Natural killer cell (primary cell): ENCODE measurements around the gene ACKR3. TPM values are rescaled to one million over a fixed set of nuclear protein-coding genes. Genes with fewer than 3 reads are reported as not detected.

Experiments used
- ATAC-seq, 3 donors: fragments of 150-1000 bp in 2 of 3; fragments of 200-7000 bp in 1 of 3; cut with Tn5 transposase; 1 replicate in 1 of 3; 2 replicates in 2 of 3; pipeline ENCODE4 v1.10.0; 2021; ENCODE audit warnings: mild to moderate bottlenecking in 2 of 3, moderate library complexity in 2 of 3
- DNase-seq, 2 donors: peaks; one replicate each; pipeline versions ENCODE4 v3.0.0 to v3.0.0-alpha.2; 2013 to 2021; ENCODE audit warnings: mixed read lengths in 1 of 2
- H3K27ac ChIP-seq: one replicate; pipeline ENCODE4 v1.5.1; 2013; ENCODE audit warnings: mild to moderate bottlenecking, low read length
- H3K27me3 ChIP-seq: one replicate; pipeline ENCODE4 v1.6.1; 2013; ENCODE audit warnings: low read length; ENCODE audit not compliant: control insufficient read depth, insufficient read depth
- H3K36me3 ChIP-seq: one replicate; pipeline ENCODE4 v1.6.1; 2013; ENCODE audit warnings: low read length; ENCODE audit not compliant: control insufficient read depth, insufficient read depth
- H3K4me1 ChIP-seq: one replicate; pipeline ENCODE4 v1.6.1; 2013; ENCODE audit warnings: low read length; ENCODE audit not compliant: control insufficient read depth, insufficient read depth
- H3K4me3 ChIP-seq: one replicate; pipeline ENCODE4 v1.5.1; 2013; ENCODE audit warnings: low read length
- H3K9me3 ChIP-seq: one replicate; pipeline ENCODE4 v1.6.1; 2013; ENCODE audit warnings: low read length; ENCODE audit not compliant: control insufficient read depth, insufficient read depth
- H3K27ac Mint-ChIP-seq, 2 donors: one replicate each; pipeline ENCODE4 v1.8.0; 2022; ENCODE audit warnings: mild to moderate bottlenecking in 2 of 2, mixed read lengths in 2 of 2, moderate library complexity in 1 of 2
- H3K27me3 Mint-ChIP-seq, 2 donors: one replicate each; pipeline ENCODE4 v1.8.0; 2022; ENCODE audit warnings: low read depth in 2 of 2, mixed read lengths in 2 of 2
- H3K36me3 Mint-ChIP-seq: one replicate; pipeline ENCODE4 v1.8.0; 2022; ENCODE audit warnings: mixed read lengths
- H3K4me1 Mint-ChIP-seq, 2 donors: one replicate each; pipeline ENCODE4 v1.8.0; 2022; ENCODE audit warnings: mixed read lengths in 2 of 2
- H3K4me3 Mint-ChIP-seq: one replicate; pipeline ENCODE4 v1.8.0; 2022; ENCODE audit warnings: mild to moderate bottlenecking, moderate library complexity, mixed read lengths
- H3K9me3 Mint-ChIP-seq, 2 donors: one replicate each; pipeline ENCODE4 v1.8.0; 2022; ENCODE audit warnings: mixed read lengths in 2 of 2
- WGBS: methylation state at CpG from one replicate; pipeline ENCODE4 v1.1.7; 2013; ENCODE audit warnings: missing lambda C conversion rate; ENCODE audit not compliant: insufficient coverage; 5-methylcytosine and 5-hydroxymethylcytosine counted together
- intact Hi-C: fragments of 100-400 bp; cut with micrococcal nuclease; formaldehyde crosslinking; loops from one replicate; pipeline ENCODE4 v1.14.2; 2022
- total RNA-seq, 4 donors: library from RNA; stranded (reverse); fragments of 120-200 nt in 1 of 4; gene quantifications; one replicate each; pipeline versions ENCODE4 v1.2.3 to v1.2.4, GENCODE V29; 2013 to 2022
- TF ChIP-seq, protein P1 (sequence below): fragments of 200-600 bp; IDR thresholded peaks from one replicate; pipeline ENCODE4 v1.8.0; 2022; ENCODE audit warnings: antibody characterized with exemption

Gene ACKR3
- total RNA-seq, 3 donors from 2014 or later (not counting 1 experiment from before 2014, with no cell fraction given), result 4.4 to 5.5 (median 4.6) TPM

DNA sequence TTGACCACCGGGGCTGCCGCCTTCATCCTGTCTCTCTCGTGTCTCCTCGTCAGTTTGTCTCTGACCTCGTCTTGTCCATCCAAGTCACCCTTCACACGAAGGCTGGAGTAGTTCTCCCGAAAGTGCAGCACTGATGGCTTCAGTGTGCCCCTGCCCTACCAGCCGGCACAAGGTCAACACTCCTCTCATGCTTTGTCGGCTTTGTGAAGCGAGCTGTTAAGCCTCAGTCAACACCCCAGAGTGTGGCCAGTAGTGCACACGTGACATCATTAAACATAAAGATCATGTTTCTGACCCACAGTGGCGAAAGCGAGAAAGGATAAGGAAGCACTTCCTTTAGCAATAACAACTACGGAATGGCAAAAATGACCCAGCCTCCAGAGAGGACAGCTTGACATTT, 23.2 kb downstream of the ACKR3 start:
- Histone ChIP-seq H3K9me3 (no peaks in the 10 kb centered on the region), H3K4me1 (no peaks in the 10 kb centered on the region), H3K27me3 (no peaks in the 10 kb centered on the region), H3K27ac (no peak overlapping the region), H3K36me3 (no peaks in the 10 kb centered on the region), H3K4me3 (no peak overlapping the region)
- Mint-ChIP-seq H3K4me3 (no peak overlapping the region), H3K4me1 (no peaks in the 10 kb centered on the region), H3K36me3 (no peaks in the 10 kb centered on the region), H3K27ac (no peak overlapping the region), H3K9me3 (no peaks in the 10 kb centered on the region), H3K27me3 (no peaks in the 10 kb centered on the region)
- ATAC-seq (no peak), DNase-seq (no peak)
- TF ChIP-seq, protein P1, sequence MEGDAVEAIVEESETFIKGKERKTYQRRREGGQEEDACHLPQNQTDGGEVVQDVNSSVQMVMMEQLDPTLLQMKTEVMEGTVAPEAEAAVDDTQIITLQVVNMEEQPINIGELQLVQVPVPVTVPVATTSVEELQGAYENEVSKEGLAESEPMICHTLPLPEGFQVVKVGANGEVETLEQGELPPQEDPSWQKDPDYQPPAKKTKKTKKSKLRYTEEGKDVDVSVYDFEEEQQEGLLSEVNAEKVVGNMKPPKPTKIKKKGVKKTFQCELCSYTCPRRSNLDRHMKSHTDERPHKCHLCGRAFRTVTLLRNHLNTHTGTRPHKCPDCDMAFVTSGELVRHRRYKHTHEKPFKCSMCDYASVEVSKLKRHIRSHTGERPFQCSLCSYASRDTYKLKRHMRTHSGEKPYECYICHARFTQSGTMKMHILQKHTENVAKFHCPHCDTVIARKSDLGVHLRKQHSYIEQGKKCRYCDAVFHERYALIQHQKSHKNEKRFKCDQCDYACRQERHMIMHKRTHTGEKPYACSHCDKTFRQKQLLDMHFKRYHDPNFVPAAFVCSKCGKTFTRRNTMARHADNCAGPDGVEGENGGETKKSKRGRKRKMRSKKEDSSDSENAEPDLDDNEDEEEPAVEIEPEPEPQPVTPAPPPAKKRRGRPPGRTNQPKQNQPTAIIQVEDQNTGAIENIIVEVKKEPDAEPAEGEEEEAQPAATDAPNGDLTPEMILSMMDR, result no peak
- 86% methylated on average over 14 of the region's 14 CpGs for WGBS
- intact Hi-C loops, result no loop called here

DNA sequence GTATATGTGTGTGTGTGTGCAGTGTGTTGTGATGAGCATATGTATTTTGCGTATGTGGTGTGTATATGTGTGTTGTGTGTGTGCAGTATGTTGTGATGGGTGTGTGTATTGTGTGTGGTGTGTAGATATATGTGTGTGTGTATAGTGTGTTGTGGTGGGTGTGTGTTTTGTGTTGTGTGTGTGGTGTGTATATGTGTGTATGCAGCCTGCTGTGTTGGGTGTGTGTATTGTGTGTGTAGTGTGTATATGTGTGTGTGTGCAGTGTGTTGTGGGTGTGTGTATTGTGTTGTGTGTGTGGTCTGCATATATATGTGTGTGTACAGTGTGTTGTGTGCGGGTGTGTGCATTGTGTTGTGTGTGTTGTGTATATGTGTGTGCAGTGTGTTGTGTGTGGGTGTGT, 23.9 kb downstream of the ACKR3 start:
- H3K36me3 Mint-ChIP-seq, result no peaks in the 10 kb centered on the region

DNA sequence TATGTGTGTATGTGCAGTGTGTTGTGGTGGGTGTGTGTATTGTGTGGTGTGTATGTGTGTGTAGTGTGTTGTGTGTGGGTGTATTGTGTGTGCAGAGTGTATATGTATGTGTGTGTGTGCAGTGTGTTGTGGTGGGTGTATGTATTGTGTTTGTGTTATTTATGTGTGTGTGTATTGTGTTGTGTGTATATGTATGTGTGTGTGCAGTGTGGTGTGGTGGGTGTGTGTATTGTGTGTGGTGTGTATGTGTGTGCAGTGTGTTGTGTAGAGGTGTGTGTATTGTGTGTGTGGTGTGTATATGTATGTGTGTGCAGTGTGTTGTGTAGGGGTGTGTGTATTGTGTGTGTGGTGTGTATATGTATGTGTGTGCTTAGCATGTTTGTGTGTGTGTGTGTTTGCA, 24.3 kb downstream of the ACKR3 start:
- H3K9me3 ChIP-seq, result no peaks in the 10 kb centered on the region
- H3K4me3 ChIP-seq, result no peak overlapping the region
- no peak for ATAC-seq
- TF ChIP-seq, protein P1, result no peak
- Mint-ChIP-seq H3K4me3 (no peak overlapping the region), H3K4me1 (no peaks in the 10 kb centered on the region), H3K36me3 (no peaks in the 10 kb centered on the region), H3K9me3 (no peaks in the 10 kb centered on the region), H3K27me3 (no peaks in the 10 kb centered on the region), H3K27ac (no peak overlapping the region)
- no peak for DNase-seq
- H3K36me3 ChIP-seq, result no peaks in the 10 kb centered on the region
- H3K4me1 ChIP-seq, result no peaks in the 10 kb centered on the region
- H3K27me3 ChIP-seq, result no peaks in the 10 kb centered on the region
- intact Hi-C loops, result no loop called here
- H3K27ac ChIP-seq, result no peak overlapping the region

More for the DNA sequence above, 23.9 kb downstream of the ACKR3 start:
- Mint-ChIP-seq H3K9me3 (no peaks in the 10 kb centered on the region), H3K4me3 (no peak overlapping the region), H3K27me3 (no peaks in the 10 kb centered on the region), H3K4me1 (no peaks in the 10 kb centered on the region), H3K27ac (no peak overlapping the region)
- Histone ChIP-seq H3K27ac (no peak overlapping the region), H3K27me3 (no peaks in the 10 kb centered on the region), H3K36me3 (no peaks in the 10 kb centered on the region), H3K4me3 (no peak overlapping the region), H3K4me1 (no peaks in the 10 kb centered on the region), H3K9me3 (no peaks in the 10 kb centered on the region)
- 97% methylated on average over 2 of the region's 2 CpGs for WGBS
- ATAC-seq, result peak in 1 of 3 donors; percentile 30
- TF ChIP-seq, protein P1, result no peak
- intact Hi-C loops, result no loop called here
- no peak for DNase-seq

DNA sequence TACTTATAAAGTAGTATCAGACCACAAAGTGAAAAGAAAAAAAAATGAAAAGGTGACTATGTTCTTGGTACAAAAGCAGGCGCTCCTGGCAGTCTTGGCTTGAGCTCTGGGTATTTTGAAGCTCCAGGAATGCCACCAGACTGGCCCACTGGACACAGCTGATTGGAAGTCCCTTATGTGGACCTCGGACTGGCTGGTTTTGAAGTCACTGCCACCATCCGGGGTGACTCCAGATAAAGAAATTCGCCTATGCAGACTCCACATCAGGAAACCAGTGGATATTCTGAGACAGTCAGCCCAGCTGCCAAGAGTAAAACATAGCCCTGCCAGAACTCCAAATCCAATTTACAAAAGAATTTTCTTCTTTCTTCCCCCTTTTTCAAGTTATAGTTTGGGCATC, 28.0 kb downstream of the ACKR3 start:
- Mint-ChIP-seq H3K27me3 (peaks cover 8 to 18% of the 10 kb centered on the region in 2 donors), H3K4me3 (no peak overlapping the region), H3K36me3 (no peaks in the 10 kb centered on the region), H3K27ac (no peak overlapping the region), H3K9me3 (no peaks in the 10 kb centered on the region), H3K4me1 (peaks cover 9 to 12% of the 10 kb centered on the region in 2 donors)
- 88% methylated on average over 4 of the region's 4 CpGs for WGBS
- Histone ChIP-seq H3K4me3 (no peak overlapping the region), H3K36me3 (no peaks in the 10 kb centered on the region), H3K4me1 (no peaks in the 10 kb centered on the region), H3K27ac (no peak overlapping the region), H3K27me3 (no peaks in the 10 kb centered on the region), H3K9me3 (no peaks in the 10 kb centered on the region)
- TF ChIP-seq, protein P1, result no peak
- ATAC-seq (no peak), DNase-seq (no peak)
- intact Hi-C loops, result no loop called here
